Measurements from ENCODE around the gene NEURL1. TPM values are rescaled to one million over a fixed set of nuclear protein-coding genes. Genes with fewer than 3 reads are reported as not detected.
"Not testable (repeated sequence)": the region's sequence is repeated elsewhere in the genome, so short reads cannot be mapped to it uniquely, and the experiment has no call there.

The NEURL1 gene
- total RNA-seq, 1 donor from 2014 or later = 0.93 TPM

- Mint-ChIP-seq H3K4me1 (no peaks in the 10 kb centered on the region), H3K9me3 (no peaks in the 10 kb centered on the region), H3K36me3 (ENCODE audit: low read depth) (peaks cover 29% of the 10 kb centered on the region), H3K27me3 (no peaks in the 10 kb centered on the region), H3K27ac (no peak overlapping the region), H3K4me3 (no peak overlapping the region)
- TF ChIP-seq CTCF (IDR thresholded peaks at IDR 0.05) = no peak
- CTCF ChIA-PET = no interaction called here
- DNase-seq = no peak
- POLR2A ChIA-PET = no interaction called here
- no peak for ATAC-seq (ENCODE audit: low read depth)
- intact Hi-C loops (cut with micrococcal nuclease) = no loop called here
These were observed 109.9 kb downstream of the NEURL1 start for GRCh38 chr10:103603382-103603781.

GRCh38 chr10:103605359-103606096, 112.0 kb downstream of the NEURL1 start:
- no peaks in the 10 kb centered on the region for H3K9me3 Mint-ChIP-seq
- H3K4me1 Mint-ChIP-seq = no peaks in the 10 kb centered on the region
- H3K27ac Mint-ChIP-seq = no peak overlapping the region
- H3K36me3 Mint-ChIP-seq (ENCODE audit: low read depth) = peaks cover 38% of the 10 kb centered on the region
- ChIA-PET CTCF (interaction anchor here (0.7 to 2.0 kb wide), 4 partner anchors 73 to 107 kb away, joined by 3 to 27 read pairs (median 4); no protein-coding TSS in a partner anchor), POLR2A (interaction anchor here (0.9 kb wide), 1 partner anchor 80 kb away, joined by 6 read pairs; no protein-coding TSS in a partner anchor)
- intact Hi-C loops (cut with micrococcal nuclease) = loop anchor here (1.0 kb wide), 1 partner anchor 81 kb away; no protein-coding TSS in a partner anchor
- H3K27me3 Mint-ChIP-seq = no peaks in the 10 kb centered on the region
- ATAC-seq (ENCODE audit: low read depth) = no peak
- no peak for DNase-seq
- no peak overlapping the region for H3K4me3 Mint-ChIP-seq
- TF ChIP-seq CTCF (IDR thresholded peaks at IDR 0.05) = no peak

- intact Hi-C loops (cut with micrococcal nuclease) = not testable (repeated sequence)
- POLR2A ChIA-PET = interaction anchor here (0.9 kb wide), 1 partner anchor 80 kb away, joined by 6 read pairs; no protein-coding TSS in a partner anchor
These were observed 112.6 kb downstream of the NEURL1 start for GRCh38 chr10:103606097-103606438.

GRCh38 chr10:103607051-103607450, 113.5 kb downstream of the NEURL1 start:
- CTCF ChIA-PET; H3K4me3 Mint-ChIP-seq; ATAC-seq (ENCODE audit: low read depth); H3K4me1 Mint-ChIP-seq; DNase-seq; H3K9me3 Mint-ChIP-seq; H3K27me3 Mint-ChIP-seq; intact Hi-C loops (cut with micrococcal nuclease); H3K27ac Mint-ChIP-seq; POLR2A ChIA-PET: not testable (repeated sequence)
- H3K36me3 Mint-ChIP-seq (ENCODE audit: low read depth) = peaks cover 46% of the 10 kb centered on the region

More at GRCh38 chr10:103606097-103606438, 112.6 kb downstream of the NEURL1 start:
- not testable (repeated sequence) for H3K27me3 Mint-ChIP-seq; ATAC-seq (ENCODE audit: low read depth); H3K4me1 Mint-ChIP-seq; H3K4me3 Mint-ChIP-seq; H3K27ac Mint-ChIP-seq; DNase-seq; H3K9me3 Mint-ChIP-seq
- peaks cover 39% of the 10 kb centered on the region for H3K36me3 Mint-ChIP-seq (ENCODE audit: low read depth)
- CTCF ChIA-PET = interaction anchor here (0.7 to 2.0 kb wide), 3 partner anchors 73 to 107 kb away, joined by 3 to 27 read pairs (median 3); no protein-coding TSS in a partner anchor

- H3K27ac Mint-ChIP-seq; H3K9me3 Mint-ChIP-seq; CTCF ChIA-PET; H3K4me1 Mint-ChIP-seq; POLR2A ChIA-PET; ATAC-seq (ENCODE audit: low read depth); H3K27me3 Mint-ChIP-seq; H3K4me3 Mint-ChIP-seq; DNase-seq; intact Hi-C loops (cut with micrococcal nuclease): not testable (repeated sequence)
- H3K36me3 Mint-ChIP-seq (ENCODE audit: low read depth) = peaks cover 42% of the 10 kb centered on the region
These were observed 114.6 kb downstream of the NEURL1 start for GRCh38 chr10:103608056-103608455.

- intact Hi-C loops (cut with micrococcal nuclease) = no loop called here
- Mint-ChIP-seq H3K4me3 (no peak overlapping the region), H3K9me3 (no peaks in the 10 kb centered on the region), H3K4me1 (no peaks in the 10 kb centered on the region), H3K27ac (no peak overlapping the region), H3K27me3 (no peaks in the 10 kb centered on the region), H3K36me3 (ENCODE audit: low read depth) (peaks cover 43% of the 10 kb centered on the region)
- TF ChIP-seq CTCF (IDR thresholded peaks at IDR 0.05) = no peak
- ATAC-seq (ENCODE audit: low read depth) = no peak
- DNase-seq = no peak
- CTCF ChIA-PET = no interaction called here
- POLR2A ChIA-PET = no interaction called here
These were observed 116.0 kb downstream of the NEURL1 start for GRCh38 chr10:103609231-103610082.
